ENCODE data around the gene DCTN1. TPM values are rescaled to one million over a fixed set of nuclear protein-coding genes. Genes with fewer than 3 reads are reported as not detected.

Gene DCTN1
- total and polyA plus RNA-seq, 2 donors (not counting 1 experiment from before 2014, with no cell fraction given): 46.7 to 143 TPM

- H3K27ac Mint-ChIP-seq: no peak overlapping the region
- no peaks in the 10 kb centered on the region for H3K27me3 Mint-ChIP-seq
- no peaks in the 10 kb centered on the region for H3K4me1 Mint-ChIP-seq
- POLR2A ChIA-PET: no interaction called here
- DNase-seq: no peak
- H3K4me3 ChIP-seq (ENCODE audit: control extremely low read depth in 1 of 5, extremely low read depth in 1 of 5, insufficient read depth in 1 of 5, low read depth in 2 of 5, low read length in 4 of 5): no peak overlapping the region
- 100% methylated on average over 3 of the region's 7 CpGs for WGBS (ENCODE audit: insufficient coverage)
- no peak overlapping the region for H2AFZ ChIP-seq (ENCODE audit: insufficient read depth, low read depth, low read length, poor library complexity, severe bottlenecking)
- H3K4me1 ChIP-seq (ENCODE audit: control insufficient read depth in 2 of 2, insufficient read depth in 2 of 2, low read length in 2 of 2): no peaks in the 10 kb centered on the region
- peaks cover 15% of the 10 kb centered on the region for H4K20me1 ChIP-seq (ENCODE audit: control insufficient read depth, insufficient read depth, low read length, poor library complexity, severe bottlenecking)
- H3K79me2 ChIP-seq (ENCODE audit: control insufficient read depth, insufficient read depth, low read length): no peaks in the 10 kb centered on the region
- TF ChIP-seq CTCF (IDR thresholded peaks at IDR 0.05): no peak
- no peak for TF ChIP-seq EZH2 (IDR thresholded peaks at IDR 0.05; ENCODE audit: borderline replicate concordance, insufficient read depth, low read depth, low read length, poor library complexity, severe bottlenecking)
- H3K27ac ChIP-seq (ENCODE audit: low read length in 2 of 2): no peak overlapping the region
- H3K27me3 ChIP-seq (replicated peaks in 1 of 4; ENCODE audit: control extremely low read depth in 1 of 4, control insufficient read depth in 3 of 4, insufficient read depth in 4 of 4, low read length in 3 of 4): no peaks in the 10 kb centered on the region
- no peak overlapping the region for H3K4me2 ChIP-seq (replicated peaks; ENCODE audit: low read depth, low read length, poor library complexity, severe bottlenecking)
- intact Hi-C loops (cut with micrococcal nuclease): no loop called here
- H3K9ac ChIP-seq (ENCODE audit: low read length): no peak overlapping the region
- H3K9me3 ChIP-seq (ENCODE audit: control extremely low read depth in 1 of 3, control insufficient read depth in 2 of 3, insufficient read depth in 1 of 3, low read length in 2 of 3): no peaks in the 10 kb centered on the region
- ATAC-seq (ENCODE audit: low read depth): no peak
- peaks cover 0 to 80% of the 10 kb centered on the region in 2 experiments for H3K36me3 ChIP-seq (replicated peaks in 1 of 2; ENCODE audit: control extremely low read depth in 1 of 2, control insufficient read depth in 1 of 2, extremely low read depth in 1 of 2, insufficient read depth in 2 of 2, low read length in 1 of 2)
- no peaks in the 10 kb centered on the region for H3K9me3 Mint-ChIP-seq (ENCODE audit: insufficient read depth)
- CTCF ChIA-PET: no interaction called here
- no peak overlapping the region for H3K4me3 Mint-ChIP-seq
Measured at GRCh38 chr2:74369976-74370375, 10.1 kb downstream of the DCTN1 start.

DNA sequence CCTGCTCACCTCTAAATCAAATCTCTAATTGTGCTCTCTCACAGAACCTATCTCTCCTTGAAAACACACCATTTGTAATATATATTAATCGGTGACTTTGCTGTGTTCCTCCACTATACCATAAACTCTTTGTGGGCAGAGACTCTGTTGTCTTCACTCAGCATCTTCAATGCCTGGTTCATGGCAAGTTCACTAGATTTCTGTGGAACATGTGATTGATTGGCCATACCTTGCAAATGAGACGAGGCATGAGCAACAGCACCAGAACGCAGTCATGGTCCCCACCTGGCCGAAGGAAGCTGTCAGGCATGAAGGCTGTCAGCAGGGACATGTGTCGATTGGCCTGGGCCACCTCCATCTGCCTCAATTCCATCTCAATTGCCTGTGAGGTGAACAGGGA is 11.6 kb downstream of the DCTN1 start:
- Histone ChIP-seq H3K27ac (ENCODE audit: low read length in 2 of 2) (no peak overlapping the region), H3K9ac (ENCODE audit: low read length) (no peak overlapping the region), H3K79me2 (ENCODE audit: control insufficient read depth, insufficient read depth, low read length) (no peaks in the 10 kb centered on the region), H2AFZ (ENCODE audit: insufficient read depth, low read depth, low read length, poor library complexity, severe bottlenecking) (no peak overlapping the region), H4K20me1 (ENCODE audit: control insufficient read depth, insufficient read depth, low read length, poor library complexity, severe bottlenecking) (peaks cover 5% of the 10 kb centered on the region), H3K36me3 (replicated peaks in 1 of 2; ENCODE audit: control extremely low read depth in 1 of 2, control insufficient read depth in 1 of 2, extremely low read depth in 1 of 2, insufficient read depth in 2 of 2, low read length in 1 of 2) (peaks cover 2 to 93% of the 10 kb centered on the region in 2 experiments), H3K27me3 (replicated peaks in 1 of 4; ENCODE audit: control extremely low read depth in 1 of 4, control insufficient read depth in 3 of 4, insufficient read depth in 4 of 4, low read length in 3 of 4) (no peaks in the 10 kb centered on the region), H3K4me1 (ENCODE audit: control insufficient read depth in 2 of 2, insufficient read depth in 2 of 2, low read length in 2 of 2) (no peaks in the 10 kb centered on the region), H3K4me2 (replicated peaks; ENCODE audit: low read depth, low read length, poor library complexity, severe bottlenecking) (no peak overlapping the region), H3K9me3 (ENCODE audit: control extremely low read depth in 1 of 3, control insufficient read depth in 2 of 3, insufficient read depth in 1 of 3, low read length in 2 of 3) (no peaks in the 10 kb centered on the region), H3K4me3 (ENCODE audit: control extremely low read depth in 1 of 5, extremely low read depth in 1 of 5, insufficient read depth in 1 of 5, low read depth in 2 of 5, low read length in 4 of 5) (no peak overlapping the region)
- WGBS (ENCODE audit: insufficient coverage): 80% methylated on average over 1 of the region's 5 CpGs
- ChIA-PET POLR2A (no interaction called here), CTCF (no interaction called here)
- Mint-ChIP-seq H3K4me3 (no peak overlapping the region), H3K27ac (no peak overlapping the region), H3K9me3 (ENCODE audit: insufficient read depth) (no peaks in the 10 kb centered on the region), H3K27me3 (no peaks in the 10 kb centered on the region), H3K4me1 (no peaks in the 10 kb centered on the region)
- TF ChIP-seq EZH2 (IDR thresholded peaks at IDR 0.05; ENCODE audit: borderline replicate concordance, insufficient read depth, low read depth, low read length, poor library complexity, severe bottlenecking) (no peak), CTCF (IDR thresholded peaks at IDR 0.05) (no peak)
- intact Hi-C loops (cut with micrococcal nuclease): no loop called here
- ATAC-seq (ENCODE audit: low read depth) (no peak), DNase-seq (no peak)

Data from B cell (primary cell).